Peyer's patch (tissue), 4 donors: Measurements from ENCODE around the gene TUBB1.

Experiments
- POLR2A ChIP-seq, 2 donors: fragments of 450-650 bp; IDR thresholded peaks; one replicate each; pipeline ENCODE4 v1.5.1; 2017; ENCODE audit warnings: antibody characterized with exemption in 2 of 2, mild to moderate bottlenecking in 2 of 2, moderate library complexity in 2 of 2
- TF ChIP-seq, protein P1 (sequence below), 6 experiments: fragments of 450-650 bp in 4 of 6; fragments of 200-600 bp in 2 of 6; sonication (generic) in 1 of 6; IDR thresholded peaks; one replicate each; pipeline ENCODE4 v1.5.1; 2017 to 2019; ENCODE audit warnings: antibody characterized with exemption in 6 of 6, mild to moderate bottlenecking in 3 of 6, moderate library complexity in 1 of 6

GRCh38 chr20:59073582-59073981, 54.4 kb downstream of the TUBB1 start:
- TF ChIP-seq, protein P1, sequence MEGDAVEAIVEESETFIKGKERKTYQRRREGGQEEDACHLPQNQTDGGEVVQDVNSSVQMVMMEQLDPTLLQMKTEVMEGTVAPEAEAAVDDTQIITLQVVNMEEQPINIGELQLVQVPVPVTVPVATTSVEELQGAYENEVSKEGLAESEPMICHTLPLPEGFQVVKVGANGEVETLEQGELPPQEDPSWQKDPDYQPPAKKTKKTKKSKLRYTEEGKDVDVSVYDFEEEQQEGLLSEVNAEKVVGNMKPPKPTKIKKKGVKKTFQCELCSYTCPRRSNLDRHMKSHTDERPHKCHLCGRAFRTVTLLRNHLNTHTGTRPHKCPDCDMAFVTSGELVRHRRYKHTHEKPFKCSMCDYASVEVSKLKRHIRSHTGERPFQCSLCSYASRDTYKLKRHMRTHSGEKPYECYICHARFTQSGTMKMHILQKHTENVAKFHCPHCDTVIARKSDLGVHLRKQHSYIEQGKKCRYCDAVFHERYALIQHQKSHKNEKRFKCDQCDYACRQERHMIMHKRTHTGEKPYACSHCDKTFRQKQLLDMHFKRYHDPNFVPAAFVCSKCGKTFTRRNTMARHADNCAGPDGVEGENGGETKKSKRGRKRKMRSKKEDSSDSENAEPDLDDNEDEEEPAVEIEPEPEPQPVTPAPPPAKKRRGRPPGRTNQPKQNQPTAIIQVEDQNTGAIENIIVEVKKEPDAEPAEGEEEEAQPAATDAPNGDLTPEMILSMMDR (IDR thresholded peaks at IDR 0.05): no peak
- no peak for TF ChIP-seq POLR2A (IDR thresholded peaks at IDR 0.05)
